Measurements from ENCODE around the gene KLHL11. TPM values are rescaled to one million over a fixed set of nuclear protein-coding genes. Genes with fewer than 3 reads are reported as not detected.
A peak's percentile ranks its signal among the peaks of the same experiment; 100 is the strongest.

KLHL11 gene
- total and polyA plus RNA-seq, 2 experiments from 2014 or later, result 8.7 to 25.5 TPM

DNA sequence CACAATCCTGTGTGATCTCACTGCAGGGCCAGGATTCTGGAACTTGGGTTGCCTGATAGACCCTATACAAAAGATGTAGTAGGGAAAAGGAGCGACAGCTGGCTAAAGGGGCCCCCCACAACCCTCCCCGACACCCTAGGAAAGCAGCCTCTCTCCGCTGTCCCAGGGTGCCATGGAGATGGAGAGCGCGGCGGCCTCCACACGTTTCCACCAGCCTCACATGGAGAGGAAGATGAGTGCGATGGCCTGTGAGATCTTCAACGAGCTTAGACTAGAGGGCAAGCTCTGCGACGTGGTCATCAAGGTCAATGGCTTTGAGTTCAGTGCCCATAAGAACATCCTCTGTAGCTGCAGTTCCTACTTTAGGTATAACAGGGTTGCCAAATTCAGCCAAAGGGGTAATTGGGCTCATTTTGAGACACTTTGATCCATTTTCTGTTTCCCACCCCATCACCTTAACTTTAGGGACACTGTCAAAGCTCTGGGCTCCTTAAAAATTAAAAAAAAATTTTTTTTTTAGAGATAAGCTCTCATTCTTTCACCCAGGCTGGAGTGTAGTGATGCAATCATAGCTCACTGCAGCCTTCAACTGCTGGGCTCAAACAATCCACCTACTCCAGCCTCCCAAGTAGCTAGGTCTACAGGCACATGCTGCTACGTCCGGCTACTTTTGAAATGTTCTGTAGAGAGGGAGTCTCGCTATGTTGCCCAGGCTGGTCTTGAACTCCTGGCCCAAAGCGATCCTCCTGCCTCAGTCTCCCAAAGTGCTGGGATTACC is 27.3 kb downstream of the KLHL11 start, which contains the start of gene KLHL10:
KLHL10 (plus strand) TSS at position 65 of the 778 bp plus-strand sequence; CDS start at position 173, 108 bp downstream.
- Histone ChIP-seq H3K4me2 (peak within 1 kb of the TSS; percentile 90; the same call in 1 of the 2 replicates), H2AFZ (peak within 1 kb of the TSS; percentile 95), H3K9me2 (ENCODE audit: insufficient read depth) (no peaks in the 10 kb centered on the region), H3K4me3 (peak within 1 kb of the TSS; percentile 94), H3K27me3 (ENCODE audit: insufficient read depth) (peaks cover 5% of the 10 kb centered on the region; the same call in 1 of the 2 replicates), H3K79me2 (replicated peaks; ENCODE audit: insufficient read depth) (peaks cover 12% of the 10 kb centered on the region), H3K36me3 (ENCODE audit: insufficient read depth) (no peaks in the 10 kb centered on the region), H3K4me1 (ENCODE audit: insufficient read depth) (peaks cover 7% of the 10 kb centered on the region), H3F3A (replicated peaks; ENCODE audit: low read depth) (no peaks in the 10 kb centered on the region; the same call in 1 of the 2 replicates), H4K20me1 (replicated peaks; ENCODE audit: insufficient read depth) (peaks cover 9% of the 10 kb centered on the region; the same call in 1 of the 2 replicates), H3K27ac (ENCODE audit: low read depth) (no peak within 1 kb of the TSS)
- Mint-ChIP-seq H3K9me3 (no peaks in the 10 kb centered on the region), H3K27ac (no peak within 1 kb of the TSS), H3K27me3 (ENCODE audit: insufficient read depth, low read depth, poor library complexity) (peaks cover 6% of the 10 kb centered on the region), H3K4me1 (peaks cover 7% of the 10 kb centered on the region; the same call in 2 of the 3 replicates), H3K36me3 (ENCODE audit: low read depth) (peaks cover 3% of the 10 kb centered on the region; the same call in 1 of the 3 replicates), H3K4me3 (peak within 1 kb of the TSS; percentile 89)
- DNase-seq (ENCODE audit: low spot score), result no peak
- ATAC-seq, result no peak
- no peak for TF ChIP-seq ZNF114 (CRISPR knock-in tag; IDR thresholded peaks at IDR 0.05)
- TF ChIP-seq EZH2 (IDR thresholded peaks at IDR 0.05; ENCODE audit: low read depth, unreplicated experiment), result no peak
- TF ChIP-seq, protein P1, sequence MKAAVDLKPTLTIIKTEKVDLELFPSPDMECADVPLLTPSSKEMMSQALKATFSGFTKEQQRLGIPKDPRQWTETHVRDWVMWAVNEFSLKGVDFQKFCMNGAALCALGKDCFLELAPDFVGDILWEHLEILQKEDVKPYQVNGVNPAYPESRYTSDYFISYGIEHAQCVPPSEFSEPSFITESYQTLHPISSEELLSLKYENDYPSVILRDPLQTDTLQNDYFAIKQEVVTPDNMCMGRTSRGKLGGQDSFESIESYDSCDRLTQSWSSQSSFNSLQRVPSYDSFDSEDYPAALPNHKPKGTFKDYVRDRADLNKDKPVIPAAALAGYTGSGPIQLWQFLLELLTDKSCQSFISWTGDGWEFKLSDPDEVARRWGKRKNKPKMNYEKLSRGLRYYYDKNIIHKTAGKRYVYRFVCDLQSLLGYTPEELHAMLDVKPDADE (IDR thresholded peaks at IDR 0.05), result no peak
- TF ChIP-seq NANOG (IDR thresholded peaks at IDR 0.05; ENCODE audit: borderline replicate concordance), result no peak
- TF ChIP-seq, protein P2, sequence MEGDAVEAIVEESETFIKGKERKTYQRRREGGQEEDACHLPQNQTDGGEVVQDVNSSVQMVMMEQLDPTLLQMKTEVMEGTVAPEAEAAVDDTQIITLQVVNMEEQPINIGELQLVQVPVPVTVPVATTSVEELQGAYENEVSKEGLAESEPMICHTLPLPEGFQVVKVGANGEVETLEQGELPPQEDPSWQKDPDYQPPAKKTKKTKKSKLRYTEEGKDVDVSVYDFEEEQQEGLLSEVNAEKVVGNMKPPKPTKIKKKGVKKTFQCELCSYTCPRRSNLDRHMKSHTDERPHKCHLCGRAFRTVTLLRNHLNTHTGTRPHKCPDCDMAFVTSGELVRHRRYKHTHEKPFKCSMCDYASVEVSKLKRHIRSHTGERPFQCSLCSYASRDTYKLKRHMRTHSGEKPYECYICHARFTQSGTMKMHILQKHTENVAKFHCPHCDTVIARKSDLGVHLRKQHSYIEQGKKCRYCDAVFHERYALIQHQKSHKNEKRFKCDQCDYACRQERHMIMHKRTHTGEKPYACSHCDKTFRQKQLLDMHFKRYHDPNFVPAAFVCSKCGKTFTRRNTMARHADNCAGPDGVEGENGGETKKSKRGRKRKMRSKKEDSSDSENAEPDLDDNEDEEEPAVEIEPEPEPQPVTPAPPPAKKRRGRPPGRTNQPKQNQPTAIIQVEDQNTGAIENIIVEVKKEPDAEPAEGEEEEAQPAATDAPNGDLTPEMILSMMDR (conservative IDR thresholded peaks at IDR 0.05; ENCODE audit: low read depth in 2 of 2), result no peak
- TF ChIP-seq ZNF331 (CRISPR knock-in tag; IDR thresholded peaks at IDR 0.05; ENCODE audit: low read depth), result no peak
- TF ChIP-seq REST (IDR thresholded peaks at IDR 0.05; ENCODE audit: unreplicated experiment), result no peak
- no peak for TF ChIP-seq POLR2AphosphoS5 (IDR thresholded peaks at IDR 0.05; ENCODE audit: low read depth)
- TF ChIP-seq JUNB (IDR thresholded peaks at IDR 0.05; ENCODE audit: unreplicated experiment), result no peak
- no peak for TF ChIP-seq EZH2phosphoT487 (IDR thresholded peaks at IDR 0.05; ENCODE audit: unreplicated experiment)
- no peak for TF ChIP-seq CREB1 (CRISPR knock-in tag; IDR thresholded peaks at IDR 0.05; ENCODE audit: low read depth)
- TF ChIP-seq STAT1 (IDR thresholded peaks at IDR 0.05; ENCODE audit: unreplicated experiment), result no peak
- TF ChIP-seq ZNF462 (CRISPR knock-in tag; IDR thresholded peaks at IDR 0.05), result no peak
